H9 (cell line): ENCODE data around the gene ZDHHC19. TPM values are rescaled to one million over a fixed set of nuclear protein-coding genes. Genes with fewer than 3 reads are reported as not detected.

ENCODE experiments used
- DNase-seq: peaks from one replicate; pipeline ENCODE4 v3.0.0-alpha.2; 2017
- H2AFZ ChIP-seq: one replicate; pipeline ENCODE4 v1.6.1; 2013; ENCODE audit warnings: mild to moderate bottlenecking, low read length, control low read depth, moderate library complexity
- H2AK5ac ChIP-seq: 2 replicates; pipeline ENCODE4 v1.6.1; 2013; ENCODE audit warnings: low read length, control low read depth, mixed read lengths; ENCODE audit not compliant: insufficient read length
- H2BK120ac ChIP-seq: one replicate; pipeline ENCODE4 v1.6.1; 2013; ENCODE audit warnings: low read depth, mild to moderate bottlenecking, low read length, control low read depth, inconsistent platforms; ENCODE audit not compliant: poor library complexity, severe bottlenecking
- H2BK12ac ChIP-seq: 2 replicates; pipeline ENCODE4 v1.6.1; 2013; ENCODE audit warnings: low read length, control low read depth, mixed read lengths, low read depth; ENCODE audit not compliant: insufficient read length
- H2BK15ac ChIP-seq: 2 replicates; pipeline ENCODE4 v1.6.1; 2013; ENCODE audit warnings: low read depth, low read length, control low read depth
- H2BK20ac ChIP-seq: one replicate; pipeline ENCODE4 v1.6.1; 2013; ENCODE audit warnings: low read depth, mild to moderate bottlenecking, low read length, control low read depth, inconsistent platforms; ENCODE audit not compliant: poor library complexity, severe bottlenecking
- H2BK5ac ChIP-seq: 2 replicates; pipeline ENCODE4 v1.6.1; 2013; ENCODE audit warnings: low read length, control low read depth, mixed read lengths; ENCODE audit not compliant: insufficient read length
- H3K14ac ChIP-seq: 2 replicates; pipeline ENCODE4 v1.6.1; 2013; ENCODE audit warnings: low read length, control low read depth; ENCODE audit not compliant: insufficient read depth
- H3K18ac ChIP-seq: 2 replicates; pipeline ENCODE4 v1.6.1; 2013; ENCODE audit warnings: low read depth, mild to moderate bottlenecking, mixed read lengths, low read length, control low read depth; ENCODE audit not compliant: insufficient read length
- H3K23ac ChIP-seq: 2 replicates; pipeline ENCODE4 v1.6.1; 2013; ENCODE audit warnings: low read length, control low read depth, mixed read lengths, low read depth; ENCODE audit not compliant: insufficient read length
- H3K23me2 ChIP-seq: 2 replicates; pipeline ENCODE4 v1.6.1; 2013; ENCODE audit warnings: low read depth, mild to moderate bottlenecking, mixed read lengths, low read length, control low read depth; ENCODE audit not compliant: insufficient read length, poor library complexity, severe bottlenecking
- H3K27ac ChIP-seq: 2 replicates; pipeline ENCODE4 v1.5.1; 2013; ENCODE audit warnings: low read length, control low read depth, mixed read lengths, low read depth; ENCODE audit not compliant: insufficient read length
- H3K27me3 ChIP-seq: 2 replicates; pipeline ENCODE4 v1.6.1; 2013; ENCODE audit warnings: low read length, control low read depth, inconsistent platforms; ENCODE audit not compliant: insufficient read depth
- H3K4ac ChIP-seq: 2 replicates; pipeline ENCODE4 v1.6.1; 2013; ENCODE audit warnings: low read depth, mild to moderate bottlenecking, control low read depth, inconsistent platforms, low read length, moderate library complexity
- H3K4me1 ChIP-seq: 2 replicates; pipeline ENCODE4 v1.6.1; 2013; ENCODE audit warnings: low read length, control low read depth, inconsistent platforms; ENCODE audit not compliant: insufficient read depth
- H3K4me2 ChIP-seq: 2 replicates; pipeline ENCODE4 v1.6.1; 2013; ENCODE audit warnings: low read length, control low read depth, mixed read lengths; ENCODE audit not compliant: insufficient read length, insufficient read depth
- H3K56ac ChIP-seq: 2 replicates; pipeline ENCODE4 v1.6.1; 2013; ENCODE audit warnings: low read depth, mild to moderate bottlenecking, mixed read lengths, low read length, control low read depth; ENCODE audit not compliant: insufficient read length
- H3K79me1 ChIP-seq: 2 replicates; pipeline ENCODE4 v1.6.1; 2013; ENCODE audit warnings: low read depth, mild to moderate bottlenecking, moderate library complexity, low read length, control low read depth, inconsistent platforms; ENCODE audit not compliant: insufficient read depth, poor library complexity, severe bottlenecking
- H3K79me2 ChIP-seq: 2 replicates; pipeline ENCODE4 v1.6.1; 2013; ENCODE audit warnings: low read length, control low read depth, inconsistent platforms; ENCODE audit not compliant: insufficient read depth
- H3K9ac ChIP-seq: 2 replicates; pipeline ENCODE4 v1.6.1; 2013; ENCODE audit warnings: low read length, control low read depth, mixed read lengths; ENCODE audit not compliant: insufficient read length; ENCODE audit errors: extremely low read depth
- H3K9me3 ChIP-seq: one replicate; pipeline ENCODE4 v1.6.1; 2013; ENCODE audit warnings: low read depth, low read length, inconsistent platforms; ENCODE audit not compliant: control insufficient read depth
- H3T11ph ChIP-seq: one replicate; pipeline ENCODE4 v1.6.1; 2013; ENCODE audit warnings: mild to moderate bottlenecking, low read length, control low read depth, inconsistent platforms
- H4K20me1 ChIP-seq: one replicate; pipeline ENCODE4 v1.6.1; 2013; ENCODE audit not compliant: control insufficient read depth, insufficient read length, insufficient read depth
- H4K5ac ChIP-seq: 2 replicates; pipeline ENCODE4 v1.6.1; 2013; ENCODE audit warnings: low read depth, mild to moderate bottlenecking, mixed read lengths, low read length, control low read depth; ENCODE audit not compliant: insufficient read length
- H4K8ac ChIP-seq: replicated peaks from 2 replicates; pipeline ENCODE4 v1.6.1; 2013; ENCODE audit warnings: low read length, control low read depth, mixed read lengths, low read depth; ENCODE audit not compliant: insufficient read length
- H4K91ac ChIP-seq: 2 replicates; pipeline ENCODE4 v1.6.1; 2013; ENCODE audit warnings: low read depth, mild to moderate bottlenecking, moderate library complexity, mixed read lengths, low read length, control low read depth; ENCODE audit not compliant: insufficient read length
- H3K27ac Mint-ChIP-seq, 3 experiments: 2 replicates in 2 of 3; 3 replicates in 1 of 3; pipeline ENCODE4 v1.8.0; 2020 to 2021; ENCODE audit warnings: mixed read lengths in 3 of 3, mild to moderate bottlenecking in 1 of 3, moderate library complexity in 1 of 3
- H3K27me3 Mint-ChIP-seq: 2 replicates; pipeline ENCODE4 v1.8.0; 2021; ENCODE audit warnings: low read depth, mild to moderate bottlenecking, moderate library complexity, mixed read lengths
- H3K36me3 Mint-ChIP-seq, 3 experiments: 2 replicates in 2 of 3; 3 replicates in 1 of 3; pipeline ENCODE4 v1.8.0; 2020 to 2021; ENCODE audit warnings: low read depth in 3 of 3, mixed read lengths in 3 of 3; ENCODE audit not compliant: insufficient read depth in 1 of 3
- H3K4me1 Mint-ChIP-seq, 2 experiments: 2 replicates each; pipeline ENCODE4 v1.8.0; 2020; ENCODE audit warnings: mixed read lengths in 2 of 2
- H3K4me3 Mint-ChIP-seq, 2 experiments: 2 replicates in 1 of 2; 3 replicates in 1 of 2; pipeline ENCODE4 v1.8.0; 2020 to 2021; ENCODE audit warnings: mild to moderate bottlenecking in 2 of 2, mixed read lengths in 2 of 2, moderate library complexity in 1 of 2
- H3K9me3 Mint-ChIP-seq, 2 experiments: 2 replicates in 1 of 2; 3 replicates in 1 of 2; pipeline ENCODE4 v1.8.0; 2020; ENCODE audit warnings: mild to moderate bottlenecking in 2 of 2, mixed read lengths in 2 of 2, moderate library complexity in 1 of 2
- CTCF ChIP-seq: fragments of 200-600 bp; sonication (generic); conservative IDR thresholded peaks from 3 replicates; pipeline ENCODE4 v1.8.0; 2021; ENCODE audit warnings: antibody characterized with exemption, mild to moderate bottlenecking
- WGBS: extraction: QIAGEN DNeasy Blood & Tissue Kit; methylation state at CpG from one replicate; pipeline ENCODE4 v1.1.7; 2013; ENCODE audit warnings: missing lambda C conversion rate, low lambda C conversion rate, mixed read lengths; ENCODE audit not compliant: insufficient read length; ENCODE audit errors: extremely low coverage; 5-methylcytosine and 5-hydroxymethylcytosine counted together
- total RNA-seq: library from RNA; stranded (reverse); gene quantifications from 2 replicates; pipeline ENCODE4 v1.2.1, GENCODE V29; 2021

ZDHHC19 gene
- total RNA-seq, 1 experiment from 2014 or later: 2.2 TPM

GRCh38 chr3:196215493-196216020 is 4.4 kb upstream of the ZDHHC19 start:
- Mint-ChIP-seq H3K9me3 (no peaks in the 10 kb centered on the region), H3K27me3 (peaks cover 1% of the 10 kb centered on the region), H3K27ac (no peak overlapping the region), H3K4me3 (peak overlapping the region in 1 of 2 experiments; percentile 54; a peak in 1 of 5 replicates), H3K36me3 (peaks cover 0 to 2% (median 0%) of the 10 kb centered on the region in 3 experiments; a peak in 1 of 7 replicates), H3K4me1 (peaks cover 29 to 36% of the 10 kb centered on the region in 2 experiments)
- Histone ChIP-seq H2AFZ (no peak overlapping the region), H3K23ac (no peak overlapping the region), H3K18ac (no peak overlapping the region), H2BK5ac (no peak overlapping the region), H2BK120ac (no peak overlapping the region), H3K9ac (no peak overlapping the region), H3K79me1 (no peaks in the 10 kb centered on the region), H3K23me2 (no peaks in the 10 kb centered on the region), H3K14ac (no peak overlapping the region), H3K4ac (no peak overlapping the region), H3K27ac (no peak overlapping the region), H3K4me2 (no peak overlapping the region), H2BK12ac (no peak overlapping the region), H2BK20ac (no peak overlapping the region), H4K20me1 (no peaks in the 10 kb centered on the region), H2AK5ac (no peak overlapping the region), H3K9me3 (no peaks in the 10 kb centered on the region), H4K91ac (no peak overlapping the region), H3K79me2 (no peaks in the 10 kb centered on the region), H3K56ac (no peak overlapping the region), H3K27me3 (no peaks in the 10 kb centered on the region), H2BK15ac (no peak overlapping the region), H3T11ph (no peak overlapping the region), H3K4me1 (0 out of 2 replicates have a peak, but pooled peaks cover 2% of the 10 kb centered on the region), H4K8ac (no peak overlapping the region), H4K5ac (no peak overlapping the region)
- no peak for DNase-seq
- WGBS: no CpG with 5 or more reads among the region's 10 CpGs
- no peak for TF ChIP-seq CTCF
